ENCODE measurements around the gene JAK1.
"Not testable (repeated sequence)": the region's sequence is repeated elsewhere in the genome, so short reads cannot be mapped to it uniquely, and the experiment has no call there.

JAK1 gene

DNA sequence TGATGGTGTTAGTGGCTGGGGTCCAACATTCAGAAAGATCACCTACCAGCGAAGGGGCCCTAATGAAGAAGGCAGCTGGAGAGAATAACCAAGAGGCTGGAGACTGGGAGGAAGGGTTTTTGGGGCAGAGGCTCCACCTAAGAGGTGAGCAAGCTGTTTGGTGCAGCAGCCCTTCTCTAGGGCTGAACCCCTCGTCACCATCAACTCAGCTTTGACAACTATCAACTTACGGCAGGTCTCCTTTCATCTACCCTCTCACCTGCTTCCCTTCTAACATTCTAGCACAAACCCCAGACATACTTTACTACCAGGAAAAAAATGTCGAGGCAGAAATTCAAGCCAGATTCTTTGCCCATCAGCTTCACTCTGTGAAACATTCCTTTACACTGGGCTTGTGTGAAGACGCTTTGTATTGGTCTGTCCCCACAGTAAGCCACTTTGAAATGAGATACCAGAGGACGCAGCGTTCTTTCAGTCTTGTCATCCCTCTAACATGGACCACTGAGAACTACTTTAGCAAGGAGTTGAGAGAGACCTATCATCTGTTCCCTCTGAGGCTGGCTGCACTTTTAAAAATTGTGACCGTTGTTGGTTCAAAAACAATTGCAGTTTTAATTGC lies 136.8 kb downstream of the JAK1 start:
- FAIRE-seq, result no peak

DNA sequence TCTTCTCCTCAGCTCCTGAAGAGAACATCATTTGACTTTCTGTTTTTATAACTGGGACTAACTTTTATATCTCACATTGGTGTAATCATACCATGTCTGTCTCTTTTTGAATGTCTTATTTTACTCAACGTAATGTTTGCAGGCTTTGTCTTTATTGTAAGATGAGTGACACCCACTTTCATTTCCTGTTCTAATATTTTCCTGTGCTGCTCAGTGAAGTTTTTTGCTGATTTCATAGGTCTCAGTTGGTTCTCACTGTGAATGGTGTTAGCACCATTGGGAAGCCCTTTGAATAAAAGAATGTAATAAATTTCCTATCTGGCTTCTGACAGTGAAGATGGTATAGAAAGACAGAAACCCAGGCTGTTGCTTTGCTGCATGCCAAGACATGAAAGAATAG lies 137.5 kb downstream of the JAK1 start:
- no peak for FAIRE-seq

DNA sequence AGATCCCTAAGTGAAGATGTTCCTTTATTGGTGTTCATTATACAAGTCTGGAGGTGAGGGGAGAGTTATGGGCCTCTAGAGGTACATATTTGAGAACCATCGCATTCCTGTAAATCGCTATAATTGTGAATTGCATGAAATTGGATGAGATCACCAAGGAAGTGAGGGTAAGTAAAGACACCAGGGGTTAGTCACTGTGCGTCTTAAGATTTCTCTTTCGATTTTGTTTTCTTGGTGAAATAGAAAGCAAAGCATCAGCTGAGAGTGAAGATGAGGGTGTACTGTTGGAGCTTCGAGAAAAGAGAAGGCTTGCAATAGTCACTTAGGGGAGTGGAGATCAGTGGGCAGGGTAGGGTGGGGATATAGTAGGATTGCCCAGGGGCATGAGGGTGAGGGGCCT lies 139.4 kb downstream of the JAK1 start:
- FAIRE-seq, result no peak

DNA sequence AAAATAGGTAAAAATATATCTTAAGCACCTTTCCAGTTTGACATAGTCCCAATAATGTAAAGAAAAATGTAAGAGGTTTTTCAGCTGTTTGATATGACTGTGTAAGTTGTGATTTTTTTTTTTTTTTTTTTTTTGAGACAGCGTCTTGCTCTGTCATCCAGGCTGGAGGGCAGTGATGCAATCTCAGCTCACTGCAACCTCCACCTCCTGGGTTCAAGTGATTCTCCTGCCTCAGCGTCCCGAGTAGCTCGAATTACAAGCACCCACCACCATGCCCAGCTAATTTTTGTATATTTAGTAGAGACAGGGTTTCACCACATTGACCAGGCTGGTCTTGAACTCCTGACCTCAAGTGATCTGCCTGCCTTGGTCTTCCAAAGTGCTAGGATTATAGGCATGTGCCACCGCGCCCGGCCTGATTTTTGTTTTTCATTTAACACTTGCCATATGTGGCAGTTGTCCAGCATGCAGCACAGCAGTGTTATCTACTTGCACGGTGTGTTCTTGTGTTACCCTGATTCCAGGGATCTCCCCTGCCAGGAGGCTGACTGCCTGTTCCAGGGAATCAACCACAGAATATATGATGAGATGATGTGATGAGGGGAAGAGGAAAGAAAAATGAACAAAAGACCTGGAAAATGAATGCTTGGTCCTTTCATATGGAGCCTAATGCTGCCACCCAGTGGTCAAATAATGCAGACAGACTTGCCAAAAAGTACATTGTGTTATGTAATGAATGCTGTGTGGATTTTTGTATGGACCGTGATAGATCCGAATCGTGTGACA lies 142.5 kb downstream of the JAK1 start:
- FAIRE-seq, result peak; percentile 96

DNA sequence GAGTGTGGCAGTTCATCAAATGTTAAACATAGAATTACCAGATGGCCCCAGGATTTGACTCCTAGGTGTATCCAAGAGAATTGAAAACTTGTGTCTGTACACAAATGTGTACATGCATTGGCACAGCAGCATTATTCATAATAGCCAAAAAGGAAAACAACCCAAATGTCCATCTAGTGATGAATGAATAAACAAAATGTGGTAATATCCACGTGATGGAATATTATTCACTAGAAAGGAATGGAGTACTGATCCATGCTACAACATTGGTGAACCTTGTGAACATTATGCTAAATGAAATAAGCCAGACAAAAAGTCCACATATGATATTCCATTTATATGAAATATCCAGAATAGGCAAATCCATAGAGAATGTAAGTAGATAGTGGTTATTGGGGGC lies 143.7 kb downstream of the JAK1 start:
- no peak for FAIRE-seq

DNA sequence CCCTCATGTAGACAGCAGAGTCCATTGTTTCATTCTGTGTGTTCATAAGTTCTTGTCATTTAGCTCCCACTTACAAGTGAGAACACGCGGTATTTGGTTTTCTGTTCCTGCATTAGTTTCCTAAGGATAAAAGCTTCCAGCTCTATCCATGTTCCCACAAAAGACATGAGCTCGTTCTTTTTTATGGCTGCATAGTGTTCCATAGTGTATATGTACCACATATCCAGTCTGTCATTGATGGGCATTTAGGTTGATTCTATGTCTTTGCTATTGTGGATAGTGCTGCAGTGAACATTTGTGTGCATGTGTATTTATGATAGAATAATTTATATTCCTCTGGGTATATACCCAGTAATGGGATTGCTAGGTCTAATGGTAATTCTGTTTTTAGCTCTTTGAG lies 145.8 kb downstream of the JAK1 start:
- FAIRE-seq, result not testable (repeated sequence)

DNA sequence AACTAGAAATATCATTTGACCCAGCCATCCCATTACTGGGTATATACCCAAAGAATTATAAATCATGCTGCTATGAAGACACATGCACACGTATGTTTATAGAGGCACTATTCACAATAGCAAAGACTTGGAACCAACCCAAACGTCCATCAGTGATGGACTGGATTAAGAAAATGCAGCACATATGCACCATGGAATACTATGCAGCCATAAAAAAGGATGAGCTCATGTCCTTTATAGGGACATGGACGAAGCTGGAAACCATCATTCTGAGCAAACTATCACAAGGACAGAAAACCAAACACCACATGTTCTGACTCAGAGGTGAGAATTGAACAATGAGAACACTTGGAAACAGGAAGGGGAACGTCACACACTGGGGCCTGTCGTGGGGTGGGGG lies 149.0 kb downstream of the JAK1 start:
- FAIRE-seq, result not testable (repeated sequence)

DNA sequence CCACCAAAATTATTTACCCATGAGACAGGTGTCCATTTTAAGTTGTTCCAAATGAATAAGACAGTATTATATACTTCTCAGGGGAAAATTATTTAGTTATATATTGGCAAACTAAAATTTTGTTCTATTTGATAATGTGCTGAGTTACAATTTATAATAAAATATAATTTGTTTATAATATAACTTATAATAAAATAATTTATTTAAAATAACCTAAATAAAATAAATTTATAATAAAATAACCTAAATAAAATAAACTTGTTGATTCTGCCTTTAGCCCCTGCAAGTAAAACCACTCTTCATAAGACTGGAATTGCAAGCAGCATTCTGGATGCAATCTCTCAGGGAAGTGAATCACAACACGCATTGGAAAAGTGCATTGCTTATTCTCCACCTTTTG lies 151.9 kb downstream of the JAK1 start:
- FAIRE-seq, result peak; percentile 90

DNA sequence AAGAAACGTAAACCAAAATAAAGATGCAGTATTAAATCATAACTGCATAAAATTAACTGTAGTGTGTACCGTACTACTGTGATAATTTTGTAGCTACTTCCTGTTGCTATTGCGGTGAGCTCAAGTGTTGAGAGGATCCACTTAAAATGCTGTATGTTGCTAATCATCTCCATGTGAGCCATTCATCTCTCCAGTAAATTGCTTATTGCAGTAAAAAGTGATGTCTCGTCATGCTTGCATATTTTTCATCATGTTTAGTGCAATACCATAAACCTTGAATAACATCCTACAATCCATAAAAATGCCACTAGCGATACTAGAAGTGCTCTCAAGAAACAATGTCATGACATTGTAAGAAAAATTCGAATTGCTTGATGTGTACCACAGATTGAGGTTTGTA lies 155.2 kb downstream of the JAK1 start:
- no peak for FAIRE-seq

DNA sequence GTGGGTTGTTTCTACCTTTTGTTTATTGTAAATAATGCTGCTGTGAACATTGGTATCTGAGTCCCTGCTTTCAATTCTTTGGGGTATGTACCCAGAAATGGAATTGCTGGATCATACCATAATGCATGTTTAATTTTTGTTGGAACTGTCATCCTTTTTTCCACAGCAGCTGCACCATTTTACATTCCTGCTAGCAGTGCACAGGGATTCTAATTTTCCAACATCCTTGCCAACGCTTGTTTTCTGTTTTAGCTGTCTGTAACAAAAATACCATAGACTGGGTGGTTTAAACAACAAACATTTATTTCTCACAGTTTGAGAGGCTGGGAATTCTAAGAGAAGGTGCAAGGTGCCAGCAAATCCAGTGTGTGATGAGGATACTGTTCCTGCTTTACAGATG lies 156.3 kb downstream of the JAK1 start:
- no peak for FAIRE-seq

DNA sequence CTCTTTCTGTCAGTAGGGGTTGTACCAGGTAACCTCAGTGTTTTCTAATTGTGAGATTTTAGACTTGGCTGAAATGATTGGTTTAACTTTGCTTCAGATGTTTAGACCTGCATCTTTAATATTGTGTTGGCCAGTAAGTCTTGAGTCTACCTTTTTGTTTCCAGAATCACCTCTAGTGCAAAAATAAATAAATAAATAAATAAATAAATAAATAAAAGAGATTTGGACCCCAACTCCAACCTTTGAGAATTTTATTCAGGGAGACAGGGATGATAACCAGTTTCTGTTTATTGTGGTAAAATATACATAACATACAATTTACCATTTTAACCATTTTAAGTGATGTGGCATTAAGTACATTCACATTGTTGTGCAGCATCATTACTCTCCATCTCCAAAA lies 157.0 kb downstream of the JAK1 start:
- FAIRE-seq, result no peak

DNA sequence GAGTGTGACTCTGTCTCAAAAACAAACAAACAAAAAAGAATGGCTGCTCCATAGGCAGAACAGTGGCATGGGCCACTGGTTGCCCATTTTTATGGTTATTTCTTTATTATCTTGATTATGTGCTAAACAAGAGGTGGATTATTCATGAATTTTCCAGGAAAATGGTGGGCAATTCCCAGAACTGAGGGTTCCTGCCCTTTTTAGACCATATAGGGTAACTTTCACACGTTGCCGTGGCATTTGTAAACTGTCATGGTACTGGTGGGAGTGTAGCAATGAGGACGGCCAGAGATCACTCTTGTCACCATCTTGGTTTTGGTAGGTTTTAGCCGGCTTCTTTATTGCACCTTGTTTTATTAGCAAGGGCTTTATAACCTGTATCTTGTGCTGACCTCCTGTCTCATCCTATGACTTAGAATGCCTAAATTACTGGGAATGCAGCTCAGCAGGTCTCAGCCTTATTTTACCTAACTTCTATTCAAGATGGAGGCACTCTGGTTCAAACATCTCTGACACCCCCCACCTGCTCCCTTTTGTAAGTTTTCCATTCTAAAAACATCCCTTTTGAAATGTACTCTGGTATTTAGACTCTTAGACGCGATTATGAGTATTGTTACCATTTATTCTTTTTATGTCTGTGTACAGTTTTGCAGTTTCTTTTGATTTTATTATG lies 164.4 kb downstream of the JAK1 start:
- FAIRE-seq, result no peak

DNA sequence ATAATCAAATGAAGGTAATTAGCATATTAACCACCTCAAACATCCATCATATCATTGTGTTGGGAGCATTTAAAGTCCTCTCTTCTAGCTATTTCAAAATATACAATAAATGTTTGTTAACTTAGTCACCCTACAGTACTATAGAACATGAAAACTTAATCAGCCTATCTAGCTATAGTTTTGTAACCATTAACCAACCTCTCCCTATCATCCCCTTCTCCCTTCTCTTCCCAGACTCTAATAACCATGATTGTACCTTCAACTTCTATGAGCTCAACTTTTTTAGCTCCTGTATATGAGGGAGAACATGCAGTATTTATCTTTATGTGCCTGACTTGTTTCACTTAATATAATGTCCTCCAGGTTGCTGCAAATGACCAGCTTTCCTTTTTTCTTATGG lies 167.5 kb downstream of the JAK1 start:
- no peak for FAIRE-seq

DNA sequence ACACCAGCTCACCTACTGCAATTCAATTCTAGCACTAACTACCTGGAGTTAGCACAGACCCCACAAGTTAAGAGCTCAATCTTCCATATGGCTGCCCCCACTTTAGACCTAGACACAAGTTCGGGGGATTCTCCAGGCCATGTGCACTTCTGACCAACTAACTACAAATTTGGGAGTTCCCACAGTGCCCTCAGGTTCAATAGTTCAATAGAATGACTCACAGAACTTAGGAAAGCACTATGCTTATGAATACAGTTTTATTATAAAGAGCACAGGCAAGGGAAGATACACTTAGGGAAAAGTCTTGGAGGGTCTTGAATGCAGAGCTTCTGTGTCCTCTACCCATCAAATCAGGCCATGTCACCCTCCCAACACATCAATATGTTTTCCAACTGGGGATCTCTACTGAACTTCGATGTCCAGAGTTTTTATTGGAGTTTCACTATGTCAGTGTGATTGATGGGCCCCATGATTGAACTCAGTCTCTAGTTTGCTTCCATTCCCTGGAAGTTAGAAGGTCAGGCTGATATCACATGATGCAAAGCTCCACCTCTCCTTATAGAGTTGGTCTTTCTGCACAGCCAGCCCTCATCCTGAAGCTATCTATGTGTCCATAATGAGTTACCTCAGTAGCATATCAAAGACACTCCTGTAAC lies 175.4 kb downstream of the JAK1 start:
- no peak for FAIRE-seq
